NK-92 (cell line): ENCODE results near the gene ZP3.
"Not testable (repeated sequence)": the region's sequence is repeated elsewhere in the genome, so short reads cannot be mapped to it uniquely, and the experiment has no call there.

Experiments used
- DNase-seq: peaks from one replicate; lab custom pipeline; 2025; ENCODE audit not compliant: unreplicated experiment; lab: John Stamatoyannopoulos, UW

The ZP3 gene

DNA sequence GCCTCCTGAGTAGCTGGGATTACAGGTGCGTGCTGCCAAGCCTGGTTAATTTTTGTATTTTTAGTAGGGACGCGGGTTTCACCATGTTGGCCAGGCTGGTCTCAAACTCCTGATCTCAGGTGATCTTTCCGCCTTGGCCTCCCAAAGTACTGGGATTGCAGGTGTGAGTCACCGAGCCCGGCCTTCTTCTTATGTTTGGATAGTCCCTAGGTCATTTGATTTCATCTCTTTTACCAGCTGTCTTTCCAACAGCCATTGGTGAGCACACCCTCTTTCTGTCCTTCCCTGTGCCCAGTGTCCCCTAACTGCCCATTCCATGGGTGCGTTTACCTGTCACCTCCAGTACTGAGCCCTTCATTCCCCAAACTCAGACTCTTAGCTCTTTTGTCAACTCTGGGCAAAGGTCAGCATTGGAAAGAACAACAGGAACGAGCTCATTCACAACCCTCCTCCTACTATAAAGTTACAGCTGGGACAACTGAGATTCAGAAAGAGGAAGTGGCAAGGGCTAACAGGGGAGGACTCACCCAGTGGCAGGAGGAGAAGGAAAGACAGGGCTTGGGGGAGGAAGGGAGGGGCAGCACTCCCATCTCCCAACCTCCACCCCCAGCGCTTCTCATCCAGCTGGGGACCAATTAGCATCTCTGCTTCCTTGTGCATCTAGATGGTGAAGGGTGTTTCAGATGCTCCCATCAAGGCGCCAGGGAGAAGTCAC, 20.8 kb upstream of the ZP3 start:
- DNase-seq: no peak

DNA sequence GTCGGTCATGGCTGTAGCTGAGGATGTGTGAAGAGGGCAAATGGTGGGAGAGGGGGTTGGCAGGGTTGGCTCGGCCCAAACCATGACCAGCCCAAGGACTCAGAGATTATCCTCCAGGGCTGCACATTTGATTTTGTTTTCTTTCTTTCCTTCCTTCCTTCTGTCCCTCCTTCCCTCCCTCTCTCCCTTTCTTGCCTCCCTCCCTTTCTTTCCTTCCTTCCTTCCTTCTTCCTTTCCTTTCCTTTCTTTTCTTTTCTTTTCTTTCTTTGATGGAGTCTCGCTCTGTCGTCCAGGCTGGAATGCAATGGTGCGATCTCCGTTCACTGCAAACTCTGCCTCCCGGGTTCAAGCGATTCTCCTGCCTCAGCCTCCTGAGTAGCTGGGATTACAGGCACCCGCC, 19.0 kb upstream of the ZP3 start:
- DNase-seq: no peak

DNA sequence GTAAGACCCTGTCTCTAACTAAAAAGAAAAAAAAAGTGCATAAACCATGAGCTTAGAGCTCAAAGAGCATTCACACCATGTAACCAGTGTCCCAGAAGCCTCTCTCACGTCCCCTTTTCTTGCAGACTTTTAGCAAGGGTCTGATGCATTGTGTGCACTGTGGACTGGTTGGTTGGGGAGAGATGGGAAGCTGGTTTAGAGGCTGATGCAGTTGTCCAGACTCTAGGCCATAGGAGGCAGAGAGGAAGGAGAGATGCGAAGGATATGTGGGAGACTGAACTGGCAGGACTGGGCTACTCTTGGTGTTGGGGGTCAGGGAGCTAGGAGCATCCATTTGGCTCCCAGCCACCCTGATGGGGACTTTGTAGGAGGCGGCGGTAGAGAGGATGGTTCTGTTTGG, 17.0 kb upstream of the ZP3 start:
- no peak for DNase-seq

DNA sequence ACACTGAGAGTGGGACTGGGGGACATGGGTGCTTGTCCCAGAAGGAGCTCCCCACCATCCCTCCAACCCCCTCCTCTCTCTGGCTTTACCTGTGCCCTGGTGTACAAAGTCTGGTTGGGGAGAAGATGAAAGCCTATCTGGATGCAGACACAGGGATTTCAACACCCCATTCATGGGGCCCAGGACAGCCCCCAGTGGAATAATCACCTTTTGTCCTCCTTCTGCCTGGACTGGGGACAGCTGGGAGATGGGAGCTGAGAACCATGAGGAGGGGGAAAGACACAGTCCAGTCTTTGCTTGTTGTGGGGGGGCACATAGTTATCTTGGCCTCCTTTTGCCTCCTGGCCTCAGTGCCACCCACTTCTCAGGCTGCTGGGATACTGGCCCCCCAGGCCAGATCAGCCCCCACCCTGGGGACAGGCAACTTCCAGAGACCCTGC, 16.6 kb upstream of the ZP3 start:
- no peak for DNase-seq

DNA sequence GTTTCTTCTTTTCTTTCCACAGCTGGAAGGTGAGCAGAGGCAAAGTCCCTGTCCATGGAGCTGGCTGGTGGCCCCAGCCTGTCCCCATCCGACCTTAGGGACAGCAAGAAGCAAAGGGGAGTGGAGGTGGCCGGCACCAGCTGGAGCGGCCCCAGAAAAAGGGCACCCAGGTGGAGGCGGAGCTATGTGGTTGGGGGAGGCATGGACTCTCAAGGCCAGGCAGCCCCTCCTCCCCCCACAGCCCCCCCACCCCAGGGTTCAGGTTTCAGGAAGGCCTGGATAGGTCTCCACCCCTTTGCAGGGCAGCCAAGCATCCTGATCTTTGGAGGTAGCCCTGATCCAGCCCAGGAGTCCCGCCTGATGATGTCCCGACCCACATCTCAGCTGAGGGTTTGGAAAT, 15.2 kb upstream of the ZP3 start, which contains the start of gene SSC4D:
Gene SSC4D, minus strand, starts transcription at position 161 of the 400 bp plus-strand sequence. CDS start 5,258 bp downstream, outside the sequence.
- no peak for DNase-seq

DNA sequence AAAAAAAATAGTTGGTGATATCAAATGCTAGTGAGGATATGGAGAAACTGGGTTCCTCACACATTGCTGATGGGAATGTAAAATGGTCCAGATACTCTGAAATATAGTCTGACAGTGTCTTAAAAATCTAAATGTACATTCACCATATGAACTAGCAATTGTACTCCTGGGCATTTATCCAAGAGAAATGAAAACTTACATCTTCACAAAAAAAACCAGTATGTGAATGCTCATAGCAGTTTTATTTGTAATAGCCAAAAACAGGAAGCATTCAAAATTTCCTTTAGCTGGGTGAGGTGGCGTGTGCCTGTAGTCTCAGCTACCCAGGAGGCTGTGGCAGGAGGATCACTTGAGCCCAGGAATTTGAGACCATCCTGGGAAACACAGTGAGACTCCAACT, 13.1 kb upstream of the ZP3 start:
- DNase-seq: no peak

DNA sequence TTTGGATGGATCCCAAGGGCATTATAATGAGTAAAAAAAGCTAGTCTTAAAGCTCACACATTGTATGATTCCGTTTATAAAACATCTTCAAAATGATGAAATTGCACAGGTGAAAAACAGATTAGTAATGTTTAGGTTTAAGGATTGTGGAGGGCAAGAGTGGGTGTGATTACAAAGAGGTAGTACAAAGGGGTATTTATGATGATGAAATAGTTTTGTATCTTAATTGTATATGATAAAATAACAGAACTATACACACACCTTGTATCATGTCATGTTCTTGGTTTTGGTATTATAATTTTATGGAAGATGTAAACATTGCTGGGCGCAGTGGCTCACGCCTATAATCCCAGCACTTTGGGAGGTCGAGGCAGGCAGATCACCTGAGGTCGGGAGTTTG, 12.5 kb upstream of the ZP3 start:
- no peak for DNase-seq

DNA sequence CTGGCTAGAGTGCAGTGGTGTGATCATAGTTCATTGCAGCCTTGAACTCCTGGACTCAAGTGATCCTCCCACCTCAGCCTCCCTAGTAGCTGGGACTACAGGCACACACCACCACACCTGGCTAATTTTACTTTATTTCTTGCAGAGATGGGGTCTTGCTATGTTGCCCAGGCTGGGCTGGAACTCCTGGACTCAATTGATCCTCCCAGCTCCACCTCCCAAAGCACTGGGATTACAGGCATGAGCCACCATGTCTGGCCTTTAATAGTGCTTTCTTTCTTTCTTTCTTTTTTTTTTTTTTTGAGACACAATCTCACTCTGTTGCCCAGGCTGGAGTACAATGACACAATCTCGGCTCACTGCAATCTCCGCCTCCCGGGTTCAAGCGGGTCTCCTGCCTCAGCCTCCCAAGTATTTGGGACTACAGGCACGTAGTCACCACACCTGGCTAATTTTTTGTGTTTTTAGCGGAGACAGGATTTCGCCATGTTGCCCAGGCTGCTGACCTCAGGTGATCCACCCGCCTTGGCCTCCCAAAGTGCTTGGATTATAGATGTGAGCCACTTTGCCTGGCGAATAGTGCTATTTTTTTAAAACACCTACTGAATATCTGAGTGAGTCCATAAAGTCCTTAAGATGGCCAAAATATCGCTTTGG, 7.0 kb upstream of the ZP3 start:
- DNase-seq: not testable (repeated sequence)

DNA sequence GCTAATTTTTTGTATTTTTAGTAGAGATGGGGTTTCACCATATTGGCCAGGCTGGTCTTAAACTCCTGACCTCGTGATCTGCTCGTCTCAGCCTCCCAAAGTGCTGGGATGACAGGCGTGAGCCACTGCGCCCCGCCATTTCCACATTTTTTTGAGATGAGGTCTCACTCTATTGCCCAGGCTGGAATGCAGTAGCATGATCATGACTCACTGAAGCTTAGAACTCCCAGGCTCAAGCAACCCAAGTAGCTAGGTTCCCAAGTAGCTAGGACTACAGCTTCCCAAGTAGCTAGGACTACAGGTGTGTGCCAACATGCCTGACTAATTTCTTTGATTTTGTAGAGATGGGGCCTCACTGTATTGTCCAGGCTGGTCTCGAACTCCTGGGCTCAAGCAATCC, 3.7 kb upstream of the ZP3 start:
- DNase-seq: not testable (repeated sequence)

DNA sequence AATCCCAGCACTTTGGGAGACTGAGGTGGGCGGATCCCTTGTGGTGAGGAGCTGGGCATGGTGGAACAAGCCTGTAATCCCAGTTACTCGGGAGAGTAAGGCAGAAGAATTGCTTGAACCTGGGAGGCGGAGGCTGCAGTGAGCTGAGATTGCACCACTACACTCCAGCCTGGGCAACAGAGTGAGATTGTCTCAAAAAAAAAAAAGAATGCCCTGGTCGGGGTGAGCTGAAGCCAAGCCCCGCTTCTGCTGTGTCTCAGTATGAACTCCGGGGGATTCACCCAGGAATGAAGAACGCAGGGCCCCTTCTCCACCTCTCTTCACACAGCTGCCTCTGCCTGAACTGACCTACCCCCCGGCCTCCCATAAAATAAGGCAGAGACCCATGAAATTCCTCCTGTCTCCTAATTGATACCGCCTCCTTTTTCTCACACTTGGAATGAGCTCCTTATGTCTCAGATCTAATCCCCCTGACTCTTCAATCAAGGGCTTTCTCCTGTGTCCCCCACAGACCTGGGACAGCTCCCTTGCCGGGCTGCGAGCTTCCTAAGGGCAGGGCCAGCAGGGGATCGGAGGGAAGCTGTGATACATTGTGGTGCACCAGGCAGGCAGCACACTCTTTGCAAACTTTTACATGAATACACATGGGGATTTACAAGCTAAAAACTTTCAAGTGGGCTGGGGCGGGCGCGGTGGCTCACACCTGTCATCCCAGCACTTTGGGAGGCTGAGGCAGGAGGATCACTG, 911 bp upstream of the ZP3 start:
- no peak for DNase-seq

DNA sequence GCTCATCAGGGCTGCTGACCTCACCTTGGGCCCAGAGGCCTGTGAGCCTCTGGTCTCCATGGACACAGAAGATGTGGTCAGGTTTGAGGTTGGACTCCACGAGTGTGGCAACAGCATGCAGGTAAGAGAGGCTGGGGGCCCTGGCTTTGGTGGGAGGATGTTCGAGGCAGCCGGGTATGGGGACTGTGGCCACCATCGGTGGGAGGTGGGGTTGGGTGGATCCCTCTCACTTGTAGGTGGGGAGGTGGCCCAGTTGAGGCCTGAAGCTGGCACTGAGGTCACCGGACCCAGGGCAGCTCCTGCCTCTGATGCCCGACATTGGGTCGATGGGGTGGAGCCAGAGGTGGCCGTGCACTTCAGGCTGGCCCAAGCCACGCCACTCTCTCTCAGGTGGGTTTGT, 406 bp downstream of the ZP3 start:
- no peak for DNase-seq

DNA sequence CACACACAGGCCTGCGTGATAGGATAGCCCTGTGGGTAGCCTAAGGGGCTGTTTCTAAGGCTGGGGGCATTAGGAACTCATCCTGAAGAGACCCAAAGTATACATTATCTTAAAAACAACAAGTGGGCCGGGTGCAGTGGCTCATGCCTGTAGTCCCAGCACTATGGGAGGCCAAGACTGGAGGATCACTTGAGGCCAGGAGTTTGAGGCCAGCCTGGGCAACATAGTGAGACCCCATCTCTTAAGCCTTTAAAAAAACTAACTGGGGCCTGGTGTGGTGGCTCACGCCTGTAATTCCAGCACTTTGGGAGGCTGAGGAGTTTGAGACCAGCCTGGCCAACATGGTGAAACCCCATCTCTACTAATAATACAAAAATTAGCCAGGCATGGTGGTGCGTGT, 808 bp downstream of the ZP3 start:
- not testable (repeated sequence) for DNase-seq

DNA sequence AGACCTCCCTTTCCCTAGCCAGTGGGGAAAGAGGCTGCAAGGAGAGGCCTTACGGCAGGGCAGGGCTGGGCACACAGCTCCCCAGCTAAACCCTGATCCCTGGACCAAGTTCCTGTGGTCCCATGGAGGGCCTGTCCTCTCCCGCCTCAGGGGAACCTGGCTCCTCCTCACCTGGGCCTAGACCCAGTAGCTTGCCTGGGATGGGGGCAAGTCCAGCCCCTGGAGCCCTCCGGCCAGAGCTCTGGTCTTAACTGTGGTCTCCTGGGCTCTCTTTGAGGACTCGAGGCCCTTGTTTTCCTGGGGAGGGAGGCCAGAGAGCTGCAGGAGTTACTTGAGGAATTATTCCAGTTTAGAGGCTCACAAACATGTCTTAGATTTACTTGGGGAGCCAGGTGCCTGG, 1.5 kb downstream of the ZP3 start:
- no peak for DNase-seq

DNA sequence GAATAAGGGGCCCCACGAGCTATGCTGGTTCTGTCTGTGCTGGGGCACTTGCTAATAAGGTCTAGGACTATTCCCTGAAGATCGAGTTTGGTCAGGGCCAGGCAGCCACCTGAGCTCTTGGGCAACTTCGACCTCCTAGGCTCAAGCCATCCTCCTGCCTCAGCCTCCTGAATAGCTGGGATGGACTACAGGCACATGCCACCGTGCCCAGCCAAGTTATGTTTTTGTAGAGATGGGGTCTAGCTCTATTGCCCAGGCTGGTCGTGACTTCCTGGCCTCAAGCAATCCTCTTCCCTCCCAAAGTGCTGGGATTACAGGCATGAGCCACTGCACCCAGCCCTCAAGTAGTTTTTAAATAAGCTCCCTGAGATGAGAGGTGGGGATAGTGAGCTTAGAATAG, 2.9 kb downstream of the ZP3 start:
- DNase-seq: no peak

DNA sequence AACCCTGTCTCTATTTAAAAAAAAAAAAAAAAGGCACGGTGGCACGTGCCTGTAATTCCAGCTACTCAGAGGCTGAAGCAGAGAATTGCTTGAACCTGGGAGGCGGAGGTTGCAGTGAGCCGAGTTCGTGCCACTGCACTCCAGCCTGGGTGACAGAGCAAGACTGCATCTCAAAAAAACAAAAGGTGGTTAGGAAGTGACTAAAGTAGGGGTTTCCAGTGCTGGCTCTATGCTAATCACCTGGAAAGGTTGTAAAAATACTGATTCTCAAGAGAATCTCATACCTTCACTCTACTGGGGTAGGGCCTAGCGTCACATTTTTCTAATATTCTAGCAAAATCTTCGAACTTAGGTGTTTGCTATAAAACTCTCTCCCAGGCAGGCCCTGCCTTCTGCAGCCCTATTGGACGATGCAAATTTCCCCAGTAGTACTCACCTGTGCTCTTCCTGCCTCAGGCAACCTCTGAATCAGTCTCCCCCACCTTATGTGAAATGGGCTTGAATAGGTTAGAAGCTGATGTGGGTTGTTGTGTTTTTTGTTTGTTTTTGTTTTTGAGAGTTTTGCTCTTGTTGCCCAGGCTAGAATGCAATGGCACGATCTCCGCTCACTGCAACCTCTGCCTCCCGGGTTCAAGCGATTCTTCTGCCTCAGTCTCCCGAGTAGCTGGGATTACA, 3.5 kb downstream of the ZP3 start:
- DNase-seq: no peak

DNA sequence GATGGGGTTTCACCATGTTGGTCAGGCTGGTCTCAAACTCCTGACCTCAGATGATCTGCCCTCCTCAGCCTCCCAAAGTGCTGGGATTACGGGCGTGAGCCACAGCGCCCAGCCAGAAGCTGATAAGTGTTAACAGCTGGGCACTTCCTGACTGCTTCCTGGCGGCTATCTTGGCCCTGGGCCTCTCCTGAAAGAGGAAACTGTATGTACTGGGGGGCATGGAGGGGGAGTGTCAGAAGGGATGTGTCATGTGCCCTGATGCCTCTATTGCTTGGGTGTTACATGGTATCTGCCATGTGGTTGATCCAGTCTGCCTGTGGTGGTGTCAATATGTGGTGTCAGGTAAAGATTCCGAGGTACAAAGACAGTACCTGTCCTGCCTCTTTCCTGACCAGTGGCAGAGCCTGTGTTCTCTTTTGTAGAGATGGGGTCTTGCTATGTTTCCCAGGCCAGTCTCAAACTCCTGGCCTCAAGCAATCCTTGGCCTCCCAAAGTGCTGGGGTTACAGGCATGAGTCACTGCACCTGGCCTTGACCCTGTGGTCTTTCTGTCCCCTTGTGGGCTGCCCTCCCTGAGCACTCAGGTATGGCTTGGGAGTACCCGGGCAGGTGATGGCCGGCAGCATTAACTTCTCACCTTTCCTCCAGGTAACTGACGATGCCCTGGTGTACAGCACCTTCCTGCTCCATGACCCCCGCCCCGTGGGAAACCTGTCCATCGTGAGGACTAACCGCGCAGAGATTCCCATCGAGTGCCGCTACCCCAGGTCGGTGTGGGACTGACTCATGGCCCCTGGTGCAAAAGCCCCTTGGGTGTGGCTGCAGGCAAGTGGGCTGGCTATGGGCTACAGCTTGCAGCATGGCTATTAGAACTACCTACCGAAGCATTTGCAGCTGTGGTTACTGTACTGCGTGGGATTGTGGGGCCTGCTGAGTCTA, 4.4 kb downstream of the ZP3 start:
- DNase-seq: no peak

DNA sequence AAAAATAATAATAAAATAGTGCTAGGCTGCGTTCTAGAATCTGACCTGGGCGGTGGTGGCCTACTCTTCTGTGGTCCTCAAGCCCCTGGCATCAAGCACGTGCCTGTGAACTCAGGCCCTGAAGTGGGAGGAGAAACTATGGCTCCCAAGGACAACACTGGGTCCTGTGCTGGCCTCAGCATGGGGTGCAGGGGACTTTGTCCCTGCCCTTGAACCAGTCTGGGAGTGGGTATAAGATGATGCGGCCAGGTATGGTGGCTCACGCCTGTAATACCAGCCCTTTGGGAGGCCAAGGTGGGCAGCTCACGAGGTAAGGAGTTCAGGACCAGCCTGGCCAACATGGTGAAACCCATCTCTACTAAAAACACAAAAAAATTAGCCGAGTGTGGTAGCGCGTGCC, 5.5 kb downstream of the ZP3 start:
- DNase-seq: no peak

DNA sequence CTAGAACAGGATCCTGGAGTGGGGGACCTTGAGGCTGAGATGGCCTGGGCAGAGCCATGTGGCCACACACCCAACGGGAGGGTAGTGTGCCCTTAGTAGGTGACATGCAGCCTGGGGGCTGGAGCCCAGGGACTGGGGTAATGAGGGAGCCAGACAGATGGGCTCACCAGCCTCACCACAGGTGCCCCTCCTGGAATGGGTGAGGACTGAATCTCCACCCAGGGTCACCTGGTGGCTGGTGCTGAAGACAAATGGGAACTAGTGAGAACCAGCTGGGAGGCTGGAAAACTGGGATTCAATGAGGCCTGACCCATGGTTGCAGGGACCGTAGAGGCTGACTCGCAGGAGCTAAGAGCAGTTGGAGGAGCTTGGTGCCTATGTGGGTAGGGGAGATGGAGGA, 6.1 kb downstream of the ZP3 start:
- DNase-seq: no peak

DNA sequence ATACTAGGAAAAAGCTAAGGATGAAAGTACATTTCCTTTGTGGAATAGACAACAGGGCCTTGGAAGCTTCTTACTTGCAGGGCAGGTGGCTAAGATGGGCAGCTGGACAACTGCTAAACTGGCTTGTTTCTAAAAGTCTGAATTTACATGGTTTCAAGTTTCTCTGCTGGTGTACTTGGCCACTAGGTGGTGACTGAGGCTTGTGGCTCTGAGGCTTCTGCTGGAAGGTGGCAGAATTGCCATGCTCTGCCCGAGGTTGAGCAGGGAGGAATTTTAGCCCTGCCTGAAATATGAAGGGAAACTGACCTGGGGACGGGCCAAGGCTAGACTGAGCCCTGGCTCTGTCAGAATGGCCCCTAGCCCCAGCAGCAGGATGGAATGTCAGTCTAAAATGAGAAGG, 13.1 kb downstream of the ZP3 start:
- DNase-seq: not testable (repeated sequence)

DNA sequence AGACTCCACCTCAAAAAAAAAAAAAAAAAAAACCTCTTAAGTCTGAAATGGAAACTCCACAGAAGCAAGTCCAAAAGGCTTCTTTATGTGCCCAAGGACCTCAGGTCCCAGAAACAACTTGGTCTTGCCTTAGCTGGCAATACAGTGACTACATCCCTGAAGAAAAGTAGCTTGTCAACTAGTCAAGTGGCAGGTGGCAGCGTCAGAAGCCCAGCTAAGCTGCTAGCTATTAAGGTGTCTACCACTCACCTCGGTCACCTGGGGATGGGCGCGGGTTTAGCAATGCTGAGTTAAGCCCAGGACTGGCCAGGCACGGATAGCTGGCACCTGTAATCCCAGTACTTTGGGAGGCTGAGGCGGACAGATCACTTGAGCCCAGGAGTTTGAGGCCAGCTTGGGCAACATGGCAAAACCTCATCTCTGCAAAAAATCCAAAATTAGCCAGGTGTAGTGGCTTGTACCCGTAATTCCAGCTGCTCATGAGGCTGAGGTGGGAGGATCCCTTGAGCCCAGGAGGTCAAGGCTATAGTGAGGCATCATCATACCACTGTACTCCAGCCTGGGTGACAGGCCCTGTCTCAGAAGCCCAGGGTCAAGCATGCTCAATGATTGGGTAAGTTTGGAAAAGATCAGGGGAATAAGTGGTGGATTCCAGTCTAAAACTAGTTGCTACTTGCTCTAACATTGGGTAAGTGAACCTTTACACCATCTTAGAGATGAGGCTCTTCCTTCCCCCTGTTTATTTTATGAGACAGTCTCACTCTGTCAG, 14.6 kb downstream of the ZP3 start:
- not testable (repeated sequence) for DNase-seq
